GM12878 (cell line): ENCODE data around the gene PMAIP1. TPM values are rescaled to one million over a fixed set of nuclear protein-coding genes. Genes with fewer than 3 reads are reported as not detected.

Source experiments
- ATAC-seq: fragments of 200-7000 bp; cut with Tn5 transposase; 3 replicates; pipeline ENCODE4 v1.9.1; 2020; ENCODE audit warnings: mild to moderate bottlenecking, moderate library complexity
- BruUV-seq: library from RNA; stranded (reverse); fragments of 400-500 nt; replicated peaks from 2 replicates; lab custom pipeline; 2021; lab: Mats Ljungman, UMichigan
- CTCF ChIA-PET: fragments of 300-600 bp; sonication (Branson Sonifier 250); formaldehyde crosslinking; extraction: SDS; loops from one replicate; lab custom pipeline; 2021; ENCODE audit warnings: inconsistent platforms; lab: Yijun Ruan, JAX
- POLR2A ChIA-PET: fragments of 350-600 bp; formaldehyde crosslinking; extraction: SDS; loops from one replicate; lab custom pipeline; 2021; ENCODE audit warnings: inconsistent platforms; lab: Charles Lee
- RAD21 ChIA-PET: fragments of 300-600 bp; sonication (Branson Sonifier 250); formaldehyde crosslinking; loops from one replicate; lab custom pipeline; 2023; ENCODE audit warnings: antibody characterized with exemption; ENCODE audit not compliant: unreplicated experiment; lab: Charles Lee
- SMC1A ChIA-PET: fragments of 300-600 bp; sonication (Branson Sonifier 250); formaldehyde crosslinking; loops from one replicate; lab custom pipeline; 2023; ENCODE audit not compliant: unreplicated experiment, uncharacterized antibody; lab: Charles Lee
- DNase-seq: peaks from one replicate; pipeline ENCODE4 v3.0.0-alpha.2; 2011; ENCODE audit warnings: low read depth, low spot score
- FAIRE-seq: peaks from 3 replicates; lab custom pipeline; 2011; peaks lifted over from hg19 to GRCh38; lab: Jason Lieb, UNC
- H2AFZ ChIP-seq: 2 replicates; pipeline ENCODE4 v1.6.0; 2011; ENCODE audit warnings: low read depth, low read length, control low read depth; ENCODE audit not compliant: control insufficient read depth
- H3K27ac ChIP-seq: 2 replicates; pipeline ENCODE4 v1.5.1; 2011; ENCODE audit warnings: control low read depth; ENCODE audit not compliant: control insufficient read depth, insufficient read depth
- H3K27me3 ChIP-seq, 2 experiments: replicated peaks in 1 of 2; 2 replicates each; pipeline versions ENCODE4 v1.6.0 to v1.6.1; 2011; ENCODE audit warnings: low read length in 1 of 2; ENCODE audit not compliant: control insufficient read depth in 2 of 2, insufficient read depth in 2 of 2
- H3K36me3 ChIP-seq, 2 experiments: 2 replicates each; pipeline ENCODE4 v1.5.1; 2011; ENCODE audit warnings: low read length in 1 of 2; ENCODE audit not compliant: control insufficient read depth in 2 of 2, insufficient read depth in 2 of 2
- H3K4me1 ChIP-seq: 2 replicates; pipeline ENCODE4 v1.6.1; 2011; ENCODE audit warnings: mild to moderate bottlenecking, low read length, moderate library complexity, mixed read lengths; ENCODE audit not compliant: control insufficient read depth, insufficient read depth
- H3K4me2 ChIP-seq: 2 replicates; pipeline ENCODE4 v1.6.0; 2011; ENCODE audit warnings: control low read depth; ENCODE audit not compliant: control insufficient read depth, insufficient read depth
- H3K4me3 ChIP-seq: fragments of 200-600 bp; sonication (generic); 2 replicates; pipeline ENCODE4 v1.5.1; 2016
- H3K79me2 ChIP-seq: 2 replicates; pipeline ENCODE4 v1.6.0; 2011; ENCODE audit warnings: low read length; ENCODE audit not compliant: control insufficient read depth, insufficient read depth
- H3K9ac ChIP-seq: 2 replicates; pipeline ENCODE4 v1.8.0; 2011; ENCODE audit warnings: low read length, control low read depth, mixed read lengths; ENCODE audit not compliant: control insufficient read depth, insufficient read depth
- H3K9me3 ChIP-seq: replicated peaks from 3 replicates; pipeline ENCODE4 v1.5.1; 2011; ENCODE audit warnings: mild to moderate bottlenecking, low read length; ENCODE audit not compliant: control insufficient read depth, insufficient read depth
- H4K20me1 ChIP-seq: 2 replicates; pipeline ENCODE4 v1.6.0; 2011; ENCODE audit not compliant: control insufficient read depth, insufficient read depth
- BCL3 ChIP-seq: IDR thresholded peaks from 2 replicates; pipeline ENCODE4 v1.6.1; 2011; ENCODE audit warnings: borderline replicate concordance, low read depth, mild to moderate bottlenecking, moderate library complexity, low read length; ENCODE audit not compliant: insufficient read depth, poor library complexity, severe bottlenecking
- BHLHE40 ChIP-seq, 2 experiments: fragments of 450-650 bp in 1 of 2; IDR thresholded peaks; 2 replicates each; pipeline ENCODE4 v1.6.1; 2011 to 2017; ENCODE audit warnings: low read depth in 2 of 2, borderline replicate concordance in 1 of 2, improper control_type of control experiment in 1 of 2, low read length in 1 of 2, mild to moderate bottlenecking in 1 of 2
- CTCF ChIP-seq, 3 experiments: IDR thresholded peaks in 2 of 3; conservative IDR thresholded peaks in 1 of 3; 2 replicates each; pipeline ENCODE4 v1.5.1; 2011; ENCODE audit warnings: low read depth in 3 of 3, low read length in 3 of 3, mild to moderate bottlenecking in 3 of 3, control low read depth in 2 of 3, moderate library complexity in 2 of 3, inconsistent platforms in 1 of 3, mixed read lengths in 1 of 3; ENCODE audit not compliant: control insufficient read depth in 2 of 3, insufficient read depth in 1 of 3; ENCODE audit errors: extremely low read depth in 1 of 3
- E2F8 ChIP-seq: fragments of 450-650 bp; IDR thresholded peaks from 2 replicates; pipeline ENCODE4 v1.6.1; 2018; ENCODE audit warnings: mild to moderate bottlenecking, low read depth, moderate library complexity; ENCODE audit not compliant: partially characterized antibody
- GABPA ChIP-seq: IDR thresholded peaks from 2 replicates; pipeline ENCODE4 v1.6.1; 2014; ENCODE audit warnings: antibody characterized with exemption, low read depth, mild to moderate bottlenecking, inconsistent platforms
- IRF3 ChIP-seq: fragments of 450-650 bp; IDR thresholded peaks from 2 replicates; pipeline ENCODE4 v1.6.1; 2014; ENCODE audit warnings: mild to moderate bottlenecking
- MEF2A ChIP-seq: IDR thresholded peaks from 2 replicates; pipeline ENCODE4 v1.6.1; 2011; ENCODE audit warnings: low read depth, mild to moderate bottlenecking, low read length, moderate library complexity; ENCODE audit not compliant: insufficient read depth
- MYC ChIP-seq: IDR thresholded peaks from 2 replicates; pipeline ENCODE4 v1.6.1; 2011; ENCODE audit warnings: mild to moderate bottlenecking, low read length, moderate library complexity, inconsistent platforms; ENCODE audit not compliant: insufficient read depth, insufficient replicate concordance, insufficient read length, severe bottlenecking
- NFYB ChIP-seq: IDR thresholded peaks from 2 replicates; pipeline ENCODE4 v1.6.1; 2011; ENCODE audit warnings: low read depth, mild to moderate bottlenecking, low read length, improper control_type of control experiment, moderate library complexity; ENCODE audit not compliant: insufficient read depth
- POLR2AphosphoS5 ChIP-seq: IDR thresholded peaks from 2 replicates; pipeline ENCODE4 v1.6.1; 2011; ENCODE audit warnings: mild to moderate bottlenecking, low read length, inconsistent platforms
- STAT1 ChIP-seq: fragments of 450-650 bp; conservative IDR thresholded peaks from 2 replicates; pipeline ENCODE4 v1.6.1; 2014; ENCODE audit warnings: antibody characterized with exemption, mild to moderate bottlenecking
- STAT3 ChIP-seq: IDR thresholded peaks from 2 replicates; pipeline ENCODE4 v1.6.1; 2011; ENCODE audit warnings: low read depth, low read length, improper control_type of control experiment
- WRNIP1 ChIP-seq: IDR thresholded peaks from 2 replicates; pipeline ENCODE4 v1.6.1; 2011; ENCODE audit warnings: low read depth, low read length, improper control_type of control experiment, borderline replicate concordance
- ZNF217 ChIP-seq: fragments of 450-650 bp; IDR thresholded peaks from 2 replicates; pipeline ENCODE4 v1.6.1; 2017; ENCODE audit warnings: antibody characterized with exemption, mild to moderate bottlenecking
- ZZZ3 ChIP-seq: IDR thresholded peaks from 2 replicates; pipeline ENCODE4 v1.6.1; 2011; ENCODE audit warnings: low read depth; ENCODE audit not compliant: control insufficient read depth, insufficient read length
- WGBS: methylation state at CpG from one replicate; pipeline ENCODE4 v1.1.6; 2016; ENCODE audit warnings: low lambda C conversion rate; ENCODE audit not compliant: insufficient replicate concordance, insufficient coverage; ENCODE audit errors: missing lambda C conversion rate; 5-methylcytosine and 5-hydroxymethylcytosine counted together
- in situ Hi-C: fragments of 300-500 bp; cut with MboI; formaldehyde crosslinking; loops from 9 replicates; pipeline ENCODE4 v1.14.3; 2018; ENCODE audit warnings: mixed read lengths
- intact Hi-C: fragments of 100-400 bp; cut with micrococcal nuclease; formaldehyde crosslinking; loops from one replicate; pipeline ENCODE4 v1.14.2; 2022; ENCODE audit not compliant: unreplicated experiment
- polyA plus RNA-seq, 11 experiments: library from polyadenylated mRNA; depleted of rRNA in 4 of 11; unstranded in 6 of 11; stranded (reverse) in 5 of 11; fragments of >200 nt; fragmentation: Nextera tagmentation in 4 of 11; fragmentation: Illumina TruSeq in 1 of 11; extraction: Ambion mirVana in 4 of 11; extraction: Trizol in 1 of 11; gene quantifications; 1 replicate in 1 of 11; 2 replicates in 10 of 11; pipeline versions ENCODE4 v1.2.1 to v1.2.3, GENCODE V29; 2011 to 2016; ENCODE audit warnings: inconsistent platforms in 2 of 11, missing spikeins in 2 of 11, low read depth in 1 of 11
- total RNA-seq, 4 experiments: library from RNA; depleted of rRNA in 3 of 4; stranded (reverse); fragments of >200 nt in 3 of 4; fragmentation: Illumina TruSeq in 1 of 4; extraction: Trizol in 1 of 4; gene quantifications; 2 replicates each; pipeline versions ENCODE4 v1.2.1 to v1.2.3, GENCODE V29; 2013 to 2021

Gene PMAIP1
- total and polyA plus RNA-seq, 10 of the 15 experiments (the other 5 are each of a cell fraction or from before 2014, with no cell fraction given), result 74.0 to 219 (median 112) TPM

- Histone ChIP-seq H3K36me3 (no peaks in the 10 kb centered on the region), H3K9me3 (no peaks in the 10 kb centered on the region), H4K20me1 (no peaks in the 10 kb centered on the region), H3K9ac (no peak overlapping the region), H3K4me2 (no peak overlapping the region), H3K4me1 (peaks cover 24% of the 10 kb centered on the region), H3K79me2 (no peaks in the 10 kb centered on the region), H2AFZ (no peak overlapping the region), H3K27me3 (no peaks in the 10 kb centered on the region), H3K4me3 (no peak overlapping the region), H3K27ac (no peak overlapping the region)
- ChIA-PET RAD21 (no interaction called here), CTCF (no interaction called here), SMC1A (no interaction called here), POLR2A (no interaction called here)
- in situ Hi-C loops, result no loop called here
- no peak for ATAC-seq
- intact Hi-C loops, result no loop called here
- DNase-seq, result no peak
- no peak for FAIRE-seq
- BruUV-seq, result no TSS peak
- WGBS, result 89% methylated on average over 2 of the region's 2 CpGs
- TF ChIP-seq MYC, result no peak
- TF ChIP-seq STAT3, result no peak
- TF ChIP-seq IRF3, result no peak
- TF ChIP-seq BCL3, result no peak
- TF ChIP-seq BHLHE40 (IDR thresholded peaks at IDR 0.05; ENCODE audit: borderline replicate concordance in 1 of 2, low read depth in 2 of 2, low read length in 1 of 2), result no peak
- no peak for TF ChIP-seq E2F8
- no peak for TF ChIP-seq WRNIP1
- no peak for TF ChIP-seq POLR2AphosphoS5
- no peak for TF ChIP-seq CTCF (IDR thresholded peaks at IDR 0.05 in 2 of 3, conservative IDR thresholded peaks at IDR 0.05 in 1 of 3; ENCODE audit: control insufficient read depth in 2 of 3, extremely low read depth in 1 of 3, insufficient read depth in 1 of 3, low read depth in 3 of 3, low read length in 3 of 3)
- TF ChIP-seq STAT1, result no peak
- no peak for TF ChIP-seq NFYB
- TF ChIP-seq MEF2A, result no peak
- TF ChIP-seq GABPA, result no peak
- no peak for TF ChIP-seq ZZZ3
- no peak for TF ChIP-seq ZNF217
Observed at GRCh38 chr18:59866551-59867269, 33.1 kb upstream of the PMAIP1 start.
